A673 (cell line): ENCODE data around the gene GLYATL1B. TPM values are rescaled to one million over a fixed set of nuclear protein-coding genes. Genes with fewer than 3 reads are reported as not detected.
"Not testable (repeated sequence)": the region's sequence is repeated elsewhere in the genome, so short reads cannot be mapped to it uniquely, and the experiment has no call there.

Source experiments
- BruUV-seq: library from RNA; stranded (reverse); fragments of 400-500 nt; replicated peaks from 2 replicates; lab custom pipeline; 2021; lab: Mats Ljungman, UMichigan
- CTCF ChIA-PET: fragments of 300-600 bp; sonication (Branson Sonifier 250); formaldehyde crosslinking; loops from one replicate; lab custom pipeline; 2022; ENCODE audit warnings: antibody characterized with exemption; lab: Charles Lee
- POLR2A ChIA-PET: fragments of 300-600 bp; sonication (Branson Sonifier 250); formaldehyde crosslinking; loops from one replicate; lab custom pipeline; 2022; ENCODE audit warnings: antibody characterized with exemption; ENCODE audit not compliant: low non-redundant PET; lab: Charles Lee
- DNase-seq: peaks from one replicate; pipeline ENCODE4 v3.0.0-alpha.2; 2015; ENCODE audit warnings: low spot score
- H3K27ac ChIP-seq: fragments of 200-600 bp; sonication (generic); 2 replicates; pipeline ENCODE4 v1.5.1; 2016; ENCODE audit warnings: mixed run types, low read depth, mild to moderate bottlenecking, mixed read lengths, antibody characterized with exemption, low read length; ENCODE audit not compliant: poor library complexity, severe bottlenecking
- H3K27me3 ChIP-seq: fragments of 200-600 bp; sonication (generic); replicated peaks from 2 replicates; pipeline ENCODE4 v1.6.1; 2017; ENCODE audit warnings: mixed run types, low read depth, mild to moderate bottlenecking, mixed read lengths, antibody characterized with exemption, low read length; ENCODE audit not compliant: insufficient read depth, poor library complexity
- H3K36me3 ChIP-seq: fragments of 200-600 bp; sonication (generic); 2 replicates; pipeline ENCODE4 v1.6.1; 2016; ENCODE audit warnings: mixed run types, mild to moderate bottlenecking, mixed read lengths, antibody characterized with exemption, low read length; ENCODE audit not compliant: insufficient read depth, poor library complexity, severe bottlenecking
- H3K4me1 ChIP-seq: fragments of 200-600 bp; sonication (generic); 2 replicates; pipeline ENCODE4 v1.6.1; 2017; ENCODE audit warnings: mixed run types, mild to moderate bottlenecking, mixed read lengths, antibody characterized with exemption, low read length; ENCODE audit not compliant: insufficient read depth, poor library complexity, severe bottlenecking
- H3K4me3 ChIP-seq: fragments of 200-600 bp; sonication (generic); 2 replicates; pipeline ENCODE4 v1.5.1; 2016; ENCODE audit warnings: low read depth, mixed run types, mild to moderate bottlenecking, mixed read lengths, low read length; ENCODE audit not compliant: poor library complexity, severe bottlenecking
- H3K9me3 ChIP-seq: fragments of 200-600 bp; sonication (generic); 2 replicates; pipeline ENCODE4 v1.6.1; 2016; ENCODE audit warnings: mixed run types, low read depth, mild to moderate bottlenecking, mixed read lengths, antibody characterized with exemption, low read length; ENCODE audit not compliant: poor library complexity, severe bottlenecking
- EZH2 ChIP-seq: fragments of 200-600 bp; sonication (generic); IDR thresholded peaks from 2 replicates; pipeline ENCODE4 v1.6.1; 2017; ENCODE audit warnings: borderline replicate concordance, low read depth, mild to moderate bottlenecking, mixed read lengths, antibody characterized with exemption, low read length; ENCODE audit not compliant: poor library complexity, severe bottlenecking
- intact Hi-C: fragments of 100-400 bp; cut with micrococcal nuclease; formaldehyde crosslinking; loops from one replicate; pipeline ENCODE4 v1.10.0; 2022; ENCODE audit not compliant: unreplicated experiment
- total RNA-seq: library from RNA; stranded (reverse); gene quantifications from 2 replicates; pipeline ENCODE4 v1.2.3, GENCODE V29; 2021
- TF ChIP-seq, protein P1 (sequence below): fragments of 300-800, 200-600 bp; sonication (generic); conservative IDR thresholded peaks from 2 replicates; pipeline ENCODE4 v1.5.1; 2017; ENCODE audit warnings: low read depth, mild to moderate bottlenecking, antibody characterized with exemption, low read length, moderate library complexity, mixed read lengths

GLYATL1B gene
- total RNA-seq, 1 experiment from 2014 or later, result not detected

DNA sequence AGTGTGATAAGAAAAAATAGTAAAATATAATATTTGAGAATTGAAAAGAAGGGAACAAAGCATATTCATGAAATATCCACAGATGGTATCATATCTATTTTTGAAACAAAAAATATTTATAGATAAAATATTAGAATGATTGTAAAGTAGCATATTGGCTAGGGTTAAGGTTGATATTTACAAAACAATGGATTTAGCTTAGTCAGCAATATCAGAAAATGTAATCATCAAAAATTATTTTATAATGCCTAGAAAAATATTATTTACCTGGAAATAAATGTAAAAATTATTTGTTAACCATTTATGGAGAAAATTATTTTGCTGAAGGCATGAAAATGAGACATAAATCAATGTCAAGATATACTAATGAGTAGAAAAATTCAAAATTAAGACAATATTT is 33.7 kb downstream of the GLYATL1B start:
- Histone ChIP-seq H3K36me3 (peaks cover 70% of the 10 kb centered on the region), H3K4me1 (no peaks in the 10 kb centered on the region), H3K27ac (no peak overlapping the region), H3K9me3 (peaks cover 32% of the 10 kb centered on the region), H3K4me3 (no peak overlapping the region), H3K27me3 (no peaks in the 10 kb centered on the region)
- ChIA-PET CTCF (no interaction called here), POLR2A (no interaction called here)
- DNase-seq, result no peak
- TF ChIP-seq, protein P1, sequence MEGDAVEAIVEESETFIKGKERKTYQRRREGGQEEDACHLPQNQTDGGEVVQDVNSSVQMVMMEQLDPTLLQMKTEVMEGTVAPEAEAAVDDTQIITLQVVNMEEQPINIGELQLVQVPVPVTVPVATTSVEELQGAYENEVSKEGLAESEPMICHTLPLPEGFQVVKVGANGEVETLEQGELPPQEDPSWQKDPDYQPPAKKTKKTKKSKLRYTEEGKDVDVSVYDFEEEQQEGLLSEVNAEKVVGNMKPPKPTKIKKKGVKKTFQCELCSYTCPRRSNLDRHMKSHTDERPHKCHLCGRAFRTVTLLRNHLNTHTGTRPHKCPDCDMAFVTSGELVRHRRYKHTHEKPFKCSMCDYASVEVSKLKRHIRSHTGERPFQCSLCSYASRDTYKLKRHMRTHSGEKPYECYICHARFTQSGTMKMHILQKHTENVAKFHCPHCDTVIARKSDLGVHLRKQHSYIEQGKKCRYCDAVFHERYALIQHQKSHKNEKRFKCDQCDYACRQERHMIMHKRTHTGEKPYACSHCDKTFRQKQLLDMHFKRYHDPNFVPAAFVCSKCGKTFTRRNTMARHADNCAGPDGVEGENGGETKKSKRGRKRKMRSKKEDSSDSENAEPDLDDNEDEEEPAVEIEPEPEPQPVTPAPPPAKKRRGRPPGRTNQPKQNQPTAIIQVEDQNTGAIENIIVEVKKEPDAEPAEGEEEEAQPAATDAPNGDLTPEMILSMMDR, result no peak
- TF ChIP-seq EZH2, result no peak
- intact Hi-C loops, result no loop called here
- no TSS peak for BruUV-seq

DNA sequence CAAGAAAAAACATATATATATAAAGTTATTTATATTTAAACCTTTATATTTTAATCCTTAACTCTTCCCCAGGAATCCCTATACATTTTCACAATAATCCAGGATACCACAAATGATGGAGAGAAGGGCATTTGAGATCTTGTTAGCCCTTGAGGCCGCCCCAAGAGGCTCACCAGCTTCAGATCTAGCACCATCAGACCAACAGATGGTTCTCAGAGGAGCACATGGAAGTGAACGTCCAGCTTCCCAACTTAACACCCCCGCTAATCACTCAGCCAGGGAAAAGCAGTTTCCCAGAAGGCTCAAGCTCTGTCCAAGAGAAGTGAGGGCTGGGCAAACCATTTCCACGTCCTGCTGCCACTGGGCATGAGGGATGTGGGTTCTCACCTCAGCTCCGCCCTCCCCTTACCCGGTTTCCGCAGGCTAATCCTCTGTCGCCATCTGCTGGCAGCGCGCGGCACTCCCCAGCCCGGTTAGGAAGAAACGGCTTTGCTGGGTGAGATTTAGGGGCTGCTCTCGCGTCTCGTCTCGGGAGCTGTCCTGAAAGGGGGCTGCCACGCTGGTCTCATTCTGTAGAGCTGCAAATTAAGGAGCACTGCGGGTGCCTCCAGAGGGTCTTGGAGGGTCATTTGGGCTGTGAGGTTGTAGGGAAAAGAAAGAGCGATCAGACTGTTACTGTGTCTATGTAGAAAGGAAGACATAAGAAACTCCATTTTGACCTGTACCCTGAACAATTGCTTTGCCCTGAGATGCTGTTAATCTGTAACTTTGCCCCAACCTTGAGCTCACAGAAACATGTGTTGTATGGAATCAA is 49.7 kb downstream of the GLYATL1B start:
- CTCF ChIA-PET, result interaction anchor here (0.6 to 1.8 kb wide), 9 partner anchors 9 to 483 kb away, joined by 3 to 14 read pairs (median 6); partner anchors contain the start of gene FAM111B
- no TSS peak for BruUV-seq
- intact Hi-C loops, result loop anchor here (1.0 to 10.0 kb wide), 5 partner anchors 39 to 484 kb away; no protein-coding TSS in a partner anchor
- no peak for TF ChIP-seq EZH2
- TF ChIP-seq, protein P1, result peak; percentile 99
- peaks cover 15% of the 10 kb centered on the region for H3K9me3 ChIP-seq
- POLR2A ChIA-PET, result no interaction called here
- no peaks in the 10 kb centered on the region for H3K4me1 ChIP-seq
- H3K4me3 ChIP-seq, result no peak overlapping the region
- no peaks in the 10 kb centered on the region for H3K36me3 ChIP-seq
- no peaks in the 10 kb centered on the region for H3K27me3 ChIP-seq
- DNase-seq, result peak; percentile 91
- H3K27ac ChIP-seq, result no peak overlapping the region

DNA sequence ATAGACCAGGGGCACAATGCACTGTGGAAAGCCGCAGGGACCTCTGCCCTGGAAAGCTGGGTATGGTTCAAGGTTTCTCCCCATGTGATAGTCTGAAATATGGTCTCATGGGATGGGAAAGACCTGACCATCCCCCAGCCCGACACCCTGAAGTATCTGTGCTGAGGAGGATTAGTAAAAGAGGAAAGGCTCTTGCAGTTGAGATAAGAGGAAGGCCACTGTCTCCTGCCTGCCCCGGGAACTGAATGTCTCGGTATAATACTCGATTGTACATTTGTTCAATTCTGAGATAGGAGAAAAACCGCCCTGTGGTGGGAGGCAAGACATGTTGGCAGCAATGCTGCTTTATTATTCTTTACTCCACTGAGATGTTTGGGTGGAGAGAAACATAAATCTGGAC is 50.4 kb downstream of the GLYATL1B start:
- H3K27me3 ChIP-seq, H3K4me3 ChIP-seq, H3K27ac ChIP-seq, H3K36me3 ChIP-seq, POLR2A ChIA-PET, DNase-seq, H3K4me1 ChIP-seq, BruUV-seq: not testable (repeated sequence)
- peaks cover 11% of the 10 kb centered on the region for H3K9me3 ChIP-seq
- CTCF ChIA-PET, result interaction anchor here (0.6 to 1.8 kb wide), 7 partner anchors 8 to 484 kb away, joined by 3 to 14 read pairs (median 8); partner anchors contain the start of gene FAM111B
- intact Hi-C loops, result loop anchor here (1.0 to 10.0 kb wide), 5 partner anchors 39 to 484 kb away; no protein-coding TSS in a partner anchor
